ENCODE data around the gene PDCD1LG2.
A peak's percentile ranks its signal among the peaks of the same experiment; 100 is the strongest.

The PDCD1LG2 gene

GRCh38 chr9:5478206-5478605 is 32.1 kb upstream of the PDCD1LG2 start:
- TF ChIP-seq CTCF (IDR thresholded peaks at IDR 0.05; ENCODE audit: insufficient read depth, low read depth, low read length, missing control alignments): no peak
- DNase-seq (ENCODE audit: low read depth): peak; percentile 54
- no peak overlapping the region for H3K4me3 ChIP-seq (ENCODE audit: low read depth, low read length)

GRCh38 chr9:5479994-5480694 is 30.2 kb upstream of the PDCD1LG2 start:
- peak; percentile 59 for DNase-seq (ENCODE audit: low read depth)

GRCh38 chr9:5480919-5481318 is 29.4 kb upstream of the PDCD1LG2 start:
- DNase-seq (ENCODE audit: low read depth): no peak
- H3K4me3 ChIP-seq (ENCODE audit: low read depth, low read length): no peak overlapping the region
- TF ChIP-seq CTCF (IDR thresholded peaks at IDR 0.05; ENCODE audit: insufficient read depth, low read depth, low read length, missing control alignments): no peak

More at GRCh38 chr9:5479994-5480694, 30.2 kb upstream of the PDCD1LG2 start:
- H3K4me3 ChIP-seq (ENCODE audit: low read depth, low read length): no peak overlapping the region
- TF ChIP-seq CTCF (IDR thresholded peaks at IDR 0.05; ENCODE audit: insufficient read depth, low read depth, low read length, missing control alignments): no peak

- H3K4me3 ChIP-seq (ENCODE audit: low read depth, low read length): no peak overlapping the region
- TF ChIP-seq CTCF (IDR thresholded peaks at IDR 0.05; ENCODE audit: insufficient read depth, low read depth, low read length, missing control alignments): no peak
- DNase-seq (ENCODE audit: low read depth): no peak
Measured at GRCh38 chr9:5481322-5482040, 28.9 kb upstream of the PDCD1LG2 start.

- no peak for TF ChIP-seq CTCF (IDR thresholded peaks at IDR 0.05; ENCODE audit: insufficient read depth, low read depth, low read length, missing control alignments)
- DNase-seq (ENCODE audit: low read depth): no peak
- no peak overlapping the region for H3K4me3 ChIP-seq (ENCODE audit: low read depth, low read length)
Measured at GRCh38 chr9:5482194-5482593, 28.1 kb upstream of the PDCD1LG2 start.

- DNase-seq (ENCODE audit: low read depth): no peak
Measured at GRCh38 chr9:5483306-5483705, 27.0 kb upstream of the PDCD1LG2 start.

More at GRCh38 chr9:5483306-5483705, 27.0 kb upstream of the PDCD1LG2 start:
- H3K4me3 ChIP-seq (ENCODE audit: low read depth, low read length): no peak overlapping the region
- no peak for TF ChIP-seq CTCF (IDR thresholded peaks at IDR 0.05; ENCODE audit: insufficient read depth, low read depth, low read length, missing control alignments)

Data from GM12865 (cell line).